ENCODE data around the gene DISC1.
"Not testable (repeated sequence)": the region's sequence is repeated elsewhere in the genome, so short reads cannot be mapped to it uniquely, and the experiment has no call there.

DISC1 gene

DNA sequence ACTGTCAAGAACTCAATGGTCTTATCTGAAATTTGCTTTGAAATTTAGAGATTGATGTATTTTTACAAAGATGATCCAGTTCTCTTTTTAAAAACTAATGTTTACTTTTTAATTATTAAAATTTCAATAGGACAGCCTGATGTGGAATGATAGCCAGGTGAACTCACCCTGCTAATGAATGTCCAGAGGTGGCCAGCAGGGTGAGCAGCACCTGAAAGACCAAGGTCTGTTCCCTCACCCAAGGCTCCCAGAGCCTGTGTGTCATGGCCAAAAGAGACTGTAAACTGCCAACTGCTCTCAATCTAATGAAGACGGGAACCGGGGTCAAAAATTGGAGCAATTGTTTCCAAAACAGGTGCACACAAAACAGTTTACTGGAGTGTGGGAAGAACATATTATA lies 340.4 kb downstream of the DISC1 start:
- DNase-seq: no peak

DNA sequence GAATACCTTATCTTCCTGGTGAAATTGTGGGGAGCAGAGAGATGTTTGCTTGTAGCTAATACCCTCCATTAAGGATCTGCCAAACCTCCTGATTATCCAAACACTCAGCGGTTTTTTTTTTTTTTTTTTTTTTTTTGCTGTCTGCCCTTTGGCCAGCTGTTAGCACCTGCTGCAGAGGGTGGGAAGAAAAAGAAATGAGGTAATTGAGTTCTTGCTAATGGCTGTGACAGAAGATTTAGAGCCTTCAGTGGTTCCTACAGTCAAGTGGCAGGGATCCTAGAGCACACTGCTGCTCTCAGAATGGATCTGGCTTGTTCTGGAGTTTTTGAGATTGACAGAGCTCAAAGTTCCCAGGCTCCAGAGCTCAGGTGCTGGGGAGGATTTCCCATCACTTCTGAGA lies 342.5 kb downstream of the DISC1 start:
- no peak for DNase-seq

GRCh38 chr1:231969761-231970160 lies 343.2 kb downstream of the DISC1 start:
- DNase-seq: not testable (repeated sequence)

DNA sequence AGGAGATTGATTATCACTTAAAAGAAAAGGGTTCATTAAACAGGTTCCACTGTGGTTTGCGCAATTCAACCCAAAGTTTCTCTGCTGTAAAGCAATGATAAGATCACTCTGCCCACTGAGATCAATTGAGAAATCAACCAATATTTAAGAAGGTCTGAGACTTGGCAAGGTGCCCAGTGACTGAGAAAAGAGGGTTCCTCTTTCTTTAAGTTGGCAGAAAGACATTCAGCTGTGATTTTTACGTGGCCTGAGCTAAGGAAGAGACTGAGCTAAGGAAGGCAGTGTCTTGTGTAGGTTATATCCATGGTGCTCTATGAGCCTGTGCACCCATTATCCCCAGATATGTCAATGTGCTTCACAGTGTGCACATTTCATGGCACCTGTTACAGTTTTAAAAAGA lies 344.1 kb downstream of the DISC1 start:
- DNase-seq: no peak

DNA sequence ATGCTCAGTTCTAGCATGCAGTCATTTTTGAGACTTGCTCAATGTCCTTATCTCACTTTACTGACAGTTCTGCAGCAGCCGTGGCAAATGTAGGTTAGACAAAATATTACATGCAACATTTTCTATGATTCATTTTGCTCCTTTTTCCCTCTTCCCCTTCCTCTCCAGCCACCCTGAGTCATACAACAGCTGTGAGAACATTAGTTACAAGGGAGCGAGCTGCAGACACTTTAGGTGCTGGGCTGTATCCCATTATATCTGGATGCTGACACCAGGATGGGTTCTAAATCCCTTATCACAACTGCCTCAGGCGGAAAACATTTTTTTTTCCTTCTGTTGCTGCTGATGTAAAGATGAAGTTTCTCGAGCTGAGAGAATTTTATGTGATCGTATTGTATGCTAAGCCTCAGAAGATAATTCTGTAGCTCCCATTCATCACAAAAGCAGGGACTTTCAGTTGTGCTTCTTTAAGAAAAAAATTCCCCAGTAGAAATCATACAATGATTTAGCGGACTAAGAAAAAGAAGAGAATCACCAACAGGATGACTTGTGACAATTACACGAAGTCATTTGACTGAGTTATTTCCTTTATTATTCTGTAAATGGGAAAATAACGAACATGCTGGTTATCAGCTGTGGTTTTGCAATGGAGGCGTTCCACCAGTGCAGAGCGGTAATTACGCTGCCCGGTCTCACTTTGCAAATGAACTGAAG lies 345.0 kb downstream of the DISC1 start:
- peak; percentile 69 for DNase-seq

GRCh38 chr1:231972111-231972445 lies 345.5 kb downstream of the DISC1 start:
- DNase-seq: no peak

DNA sequence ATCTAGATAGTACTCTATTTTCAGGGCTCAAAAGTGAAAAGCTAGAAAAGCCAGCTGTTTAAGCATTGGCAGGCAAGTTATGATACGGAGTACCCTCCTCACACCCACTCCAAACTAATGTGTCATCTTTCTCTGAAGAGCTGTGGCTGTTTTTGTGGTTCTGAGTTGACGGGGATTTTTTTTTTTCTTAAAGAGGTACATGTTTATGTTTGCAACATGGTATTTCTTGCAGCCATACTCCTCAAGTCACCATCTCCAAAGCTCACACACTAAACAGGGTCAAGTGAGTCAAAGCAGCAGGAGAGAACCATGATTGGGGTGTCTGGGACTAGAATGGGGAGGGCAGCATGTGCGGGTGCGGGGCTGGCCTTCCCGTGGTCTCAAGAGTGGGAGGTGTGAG lies 347.2 kb downstream of the DISC1 start:
- DNase-seq: peak; percentile 40

GRCh38 chr1:231976231-231976630 lies 349.6 kb downstream of the DISC1 start:
- no peak for DNase-seq

GRCh38 chr1:231981675-231982074 lies 355.1 kb downstream of the DISC1 start:
- DNase-seq: no peak

DNA sequence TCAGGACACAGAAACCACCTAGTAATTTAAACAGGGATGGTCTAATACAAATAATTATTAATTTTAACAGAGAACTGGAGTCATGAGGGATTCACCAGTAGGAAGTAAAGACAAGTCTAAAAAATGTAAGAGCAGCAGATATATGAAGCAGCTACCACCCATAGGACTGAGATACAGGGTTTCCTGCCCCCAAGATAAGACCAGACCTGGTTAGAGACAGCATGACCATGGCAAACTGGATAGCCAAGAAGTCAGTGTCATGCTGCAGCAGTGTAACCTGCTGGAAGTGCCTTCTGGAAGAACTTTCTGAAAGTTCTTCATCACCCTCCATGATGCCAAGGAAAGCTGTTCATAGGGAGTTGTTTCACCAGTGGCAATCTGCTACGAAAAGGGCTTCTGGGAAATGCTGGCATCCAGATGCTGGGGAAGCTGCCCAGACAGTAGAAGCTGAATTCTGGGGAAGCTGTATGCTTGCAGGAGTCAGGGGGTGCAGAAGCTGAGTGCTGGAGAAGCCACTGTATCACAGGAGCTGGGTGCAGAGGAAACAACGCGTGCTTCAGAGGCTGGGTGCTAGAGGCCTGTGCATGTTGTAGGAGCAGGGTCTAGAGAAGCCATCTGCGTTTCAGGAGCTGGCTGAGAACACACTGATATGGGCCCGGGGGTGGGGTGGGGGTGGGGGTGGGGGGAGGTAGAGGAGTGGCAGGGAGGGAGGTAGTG lies 356.4 kb downstream of the DISC1 start:
- no peak for DNase-seq

DNA sequence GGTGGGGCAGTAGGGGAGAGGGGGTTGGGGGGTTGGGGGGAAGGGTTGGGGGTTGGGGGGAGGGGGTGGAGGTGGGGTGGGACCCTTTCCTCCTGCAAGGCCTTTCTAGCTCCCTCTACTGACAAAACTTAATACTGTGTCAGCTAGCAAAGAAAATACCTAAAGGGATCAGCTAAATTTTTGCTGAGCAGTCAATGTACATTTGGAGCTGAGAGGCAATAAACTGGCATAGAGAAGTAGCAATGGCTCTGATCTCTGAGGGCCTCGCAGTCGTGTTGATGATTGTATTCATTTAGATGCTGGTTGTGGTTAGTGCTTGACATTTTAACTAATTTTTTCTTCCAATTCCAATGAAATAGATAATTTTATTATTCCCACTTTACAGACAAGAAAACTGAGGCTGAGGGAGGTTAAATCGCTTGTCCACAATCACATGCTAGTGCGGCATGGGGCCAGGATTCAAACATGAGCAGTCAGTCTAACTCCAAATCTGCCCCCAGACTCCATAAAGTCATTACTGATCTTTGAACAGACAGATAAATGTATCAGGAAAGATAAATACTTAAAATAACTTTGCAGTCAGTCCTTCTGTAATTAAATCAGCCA lies 357.1 kb downstream of the DISC1 start:
- no peak for DNase-seq

DNA sequence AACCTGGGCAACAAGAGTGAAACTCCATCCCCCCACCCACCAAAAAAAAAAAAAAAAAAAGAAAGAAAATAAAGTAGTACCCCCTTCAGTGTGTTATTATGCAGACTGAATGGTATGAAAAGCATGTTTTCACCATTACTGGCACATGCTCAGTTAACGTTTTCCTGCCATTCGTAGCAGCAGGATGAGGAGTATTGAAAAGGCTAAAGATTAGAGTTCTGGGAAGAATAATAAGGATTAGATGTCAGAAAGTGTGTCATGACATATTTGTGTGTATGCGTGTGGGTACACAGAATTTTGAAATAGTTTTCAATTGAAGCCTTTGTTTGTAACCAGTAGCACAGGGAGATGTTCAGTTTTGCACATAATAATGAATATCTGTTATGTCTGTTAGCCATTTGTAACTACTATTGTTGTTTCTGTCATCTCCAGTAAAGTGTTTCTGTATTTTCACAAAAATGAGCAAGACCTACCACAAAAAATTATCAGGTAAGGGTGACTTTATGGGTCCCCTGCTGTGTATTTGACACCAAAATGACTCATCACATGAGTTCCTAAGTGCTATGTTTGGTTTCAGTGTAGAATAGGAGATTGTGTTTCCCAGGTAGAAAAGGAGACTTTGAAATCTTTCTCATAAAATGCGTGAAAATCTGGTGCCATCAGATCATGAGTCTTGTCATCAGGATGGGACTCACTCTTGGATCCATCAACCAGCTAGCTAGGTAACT lies 358.9 kb downstream of the DISC1 start:
- peak; percentile 31 for DNase-seq

DNA sequence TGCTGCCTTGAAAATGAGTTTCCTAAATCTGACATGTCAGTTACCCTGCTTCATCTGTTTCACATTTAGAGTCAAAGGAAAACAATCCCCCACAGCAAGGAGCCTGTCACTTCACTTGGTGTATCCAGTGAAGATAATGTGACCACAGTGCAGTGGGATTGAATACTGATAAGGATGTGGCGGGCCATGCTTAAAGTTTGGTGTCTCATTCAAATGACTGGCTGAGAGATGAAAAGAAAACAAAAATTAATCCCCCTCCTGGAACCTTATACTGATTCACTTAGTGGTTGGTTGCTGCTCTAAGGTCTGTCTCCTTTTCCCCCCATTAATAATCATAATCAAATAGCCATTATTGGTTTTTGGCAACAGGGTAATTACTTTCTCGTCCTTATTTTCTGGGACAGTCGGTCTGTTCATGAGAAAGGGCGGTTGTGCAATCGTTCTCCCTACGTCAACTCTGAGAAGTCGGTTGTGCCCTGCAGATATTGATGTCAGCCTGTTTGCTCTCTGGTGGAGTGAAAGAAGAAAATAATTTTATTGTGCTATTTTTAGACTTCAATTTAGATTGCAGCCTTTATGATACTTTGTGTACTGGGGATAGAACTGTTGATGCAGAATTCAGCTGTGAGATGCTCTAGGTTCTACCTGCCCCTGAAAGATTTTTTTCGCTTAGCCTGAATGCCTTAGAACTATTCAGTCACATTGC lies 360.2 kb downstream of the DISC1 start:
- no peak for DNase-seq

DNA sequence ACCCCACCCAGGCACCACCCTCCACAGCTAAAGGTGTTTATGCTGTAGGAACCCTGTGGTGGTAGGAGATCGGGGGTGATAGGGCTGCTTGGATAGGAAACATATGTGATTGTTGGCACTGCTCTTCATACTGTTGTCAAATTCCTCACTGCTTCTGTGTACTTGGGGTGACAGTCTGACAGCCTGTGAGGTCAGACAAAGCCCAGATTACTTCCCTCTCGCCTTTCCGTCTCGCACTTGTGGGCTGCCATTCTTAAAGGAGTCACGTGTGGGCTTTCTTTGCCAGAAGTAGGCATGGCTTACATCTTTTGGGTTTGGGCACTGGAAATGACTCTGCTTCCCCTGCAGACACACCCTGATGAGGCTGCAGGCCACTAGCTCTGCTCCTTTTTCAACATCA lies 363.8 kb downstream of the DISC1 start:
- DNase-seq: peak; percentile 18

GRCh38 chr1:231991231-231991630 lies 364.6 kb downstream of the DISC1 start:
- peak; percentile 33 for DNase-seq

DNA sequence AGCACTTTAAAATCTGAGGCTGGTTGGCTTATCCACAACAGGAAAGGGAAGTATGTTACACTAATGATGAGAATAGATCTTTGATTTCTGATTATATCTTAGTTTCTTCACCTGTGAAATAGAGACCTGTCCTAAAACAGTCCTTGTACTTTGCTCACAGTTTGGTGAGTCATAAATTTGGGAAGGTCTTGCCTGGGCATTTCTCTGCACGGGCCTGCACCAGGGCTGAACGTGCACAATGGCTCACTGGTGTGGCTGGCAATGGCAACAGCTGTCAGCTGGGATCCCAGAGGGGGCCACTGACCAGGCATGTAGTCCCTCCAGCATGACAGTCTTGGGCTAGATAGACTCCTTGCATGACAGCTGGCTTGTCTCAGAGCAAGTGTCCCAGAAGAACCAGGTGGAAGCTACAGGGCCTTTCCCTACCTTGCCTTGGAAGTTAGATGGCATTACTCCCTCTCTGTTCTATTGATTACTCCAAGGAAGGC lies 367.4 kb downstream of the DISC1 start:
- DNase-seq: no peak

DNA sequence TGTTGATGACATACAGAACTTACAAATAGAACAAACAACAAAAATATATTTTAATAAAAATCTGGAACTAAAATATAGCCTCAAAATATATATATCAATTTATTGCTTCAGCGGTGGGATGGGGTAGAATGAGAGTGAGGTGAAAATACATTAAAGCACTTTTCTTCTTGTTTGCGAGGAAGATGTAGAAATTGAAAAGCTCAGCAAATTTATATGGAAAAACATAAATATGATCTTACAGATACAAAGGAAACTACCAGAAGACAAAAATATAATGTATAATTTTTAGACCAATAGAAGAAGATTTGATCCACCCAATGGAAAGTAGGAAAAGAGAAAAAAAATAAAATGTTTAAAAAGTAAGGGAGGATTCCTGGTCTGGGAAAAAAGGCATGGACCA lies 372.2 kb downstream of the DISC1 start:
- no peak for DNase-seq

DNA sequence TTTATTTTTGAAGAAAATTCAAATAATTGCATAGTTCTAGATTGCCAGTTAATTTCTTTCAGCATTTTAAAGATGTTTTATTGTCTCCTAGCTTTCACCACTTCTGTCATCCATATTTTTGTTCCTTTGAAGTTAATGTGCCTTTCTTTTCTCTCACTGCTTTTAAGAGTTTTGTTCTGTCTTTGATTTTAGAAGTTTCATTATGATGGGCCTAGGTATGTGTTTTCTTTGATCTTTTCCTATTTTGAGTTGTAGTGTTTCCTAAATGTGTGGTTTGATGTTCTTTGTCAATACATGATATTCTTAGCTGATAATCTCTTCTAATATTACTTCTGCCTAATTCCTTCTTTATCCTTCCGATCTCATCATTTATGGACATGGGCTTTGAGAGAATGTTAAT lies 378.7 kb downstream of the DISC1 start:
- no peak for DNase-seq

- DNase-seq: no peak
Measured at GRCh38 chr1:232009741-232010140, 383.2 kb downstream of the DISC1 start.

- peak; percentile 29 for DNase-seq
Measured at GRCh38 chr1:232011961-232012360, 385.4 kb downstream of the DISC1 start.

DNA sequence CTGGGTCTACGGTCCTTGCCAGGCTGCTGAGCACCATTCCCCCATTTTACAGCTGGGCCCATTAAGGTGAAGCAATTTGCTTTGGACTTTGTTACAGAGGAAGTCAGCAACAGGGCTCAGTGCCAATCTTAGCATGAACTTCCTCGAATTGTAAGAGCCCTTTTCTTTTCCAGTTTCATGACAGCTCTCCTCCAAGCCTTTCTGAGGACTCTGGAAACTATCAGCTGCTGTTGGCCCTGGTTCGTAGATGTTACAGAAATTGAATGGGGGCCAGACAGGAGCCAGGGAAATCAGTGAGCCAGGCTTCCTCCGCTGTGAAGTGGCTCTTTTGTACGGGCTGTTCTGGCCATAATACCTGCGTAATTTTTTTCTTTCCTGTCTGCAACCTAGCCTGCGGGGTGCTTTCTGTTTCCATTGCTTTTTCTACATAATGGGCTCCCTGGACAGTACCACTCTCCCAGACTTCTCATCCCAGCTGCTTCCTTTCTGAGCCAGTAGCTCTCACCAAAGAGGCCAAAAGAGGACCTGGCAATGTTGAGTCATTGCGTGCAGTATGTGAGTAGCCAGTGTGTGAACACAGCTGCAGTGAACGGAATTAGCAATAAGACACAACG lies 386.3 kb downstream of the DISC1 start:
- DNase-seq: peak; percentile 58

- no peak for DNase-seq
Measured at GRCh38 chr1:232014941-232015340, 388.4 kb downstream of the DISC1 start.

Measured in fibroblast of skin of abdomen (primary cell).